Heart left ventricle (tissue), 16 donors: Measurements from ENCODE around the gene WNK2. TPM values are rescaled to one million over a fixed set of nuclear protein-coding genes. Genes with fewer than 3 reads are reported as not detected.

Source experiments
- ATAC-seq, 4 donors: fragments of 200-7000 bp; cut with Tn5 transposase; one replicate each; pipeline ENCODE4 v1.9.1; 2020 to 2022; ENCODE audit warnings: moderate library complexity in 4 of 4, mild to moderate bottlenecking in 3 of 4, moderate number of reproducible peaks in 1 of 4
- DNase-seq, 5 donors: peaks; one replicate each; pipeline ENCODE4 v3.0.0-alpha.2; 2020
- H3K27ac ChIP-seq, 12 donors: fragments of 200-600 bp; sonication (generic) in 4 of 12; one replicate each; pipeline versions ENCODE4 v1.5.0 to v1.8.0; 2016 to 2022; ENCODE audit warnings: mild to moderate bottlenecking in 2 of 12
- H3K27me3 ChIP-seq, 9 donors: fragments of 200-600 bp; sonication (generic) in 2 of 9; one replicate each; pipeline versions ENCODE4 v1.5.1 to v1.8.0; 2016 to 2022; ENCODE audit warnings: mild to moderate bottlenecking in 3 of 9
- H3K36me3 ChIP-seq, 9 donors: fragments of 200-600 bp; sonication (generic) in 2 of 9; one replicate each; pipeline versions ENCODE4 v1.5.0 to v1.8.0; 2018 to 2022; ENCODE audit warnings: mild to moderate bottlenecking in 2 of 9
- H3K4me1 ChIP-seq, 12 donors: fragments of 200-600 bp; sonication (generic) in 4 of 12; one replicate each; pipeline versions ENCODE4 v1.5.0 to v1.8.0; 2016 to 2022; ENCODE audit warnings: mild to moderate bottlenecking in 3 of 12
- H3K4me3 ChIP-seq, 12 donors: fragments of 200-600 bp; sonication (generic) in 4 of 12; one replicate each; pipeline versions ENCODE4 v1.5.0 to v1.8.0; 2017 to 2022; ENCODE audit warnings: mild to moderate bottlenecking in 9 of 12, moderate library complexity in 4 of 12
- H3K9me3 ChIP-seq, 12 donors: fragments of 200-600 bp; sonication (generic) in 4 of 12; one replicate each; pipeline versions ENCODE4 v1.5.0 to v1.8.0; 2016 to 2022; ENCODE audit warnings: mild to moderate bottlenecking in 1 of 12
- CTCF ChIP-seq, 12 donors: fragments of 200-600 bp; sonication (generic) in 4 of 12; IDR thresholded peaks; one replicate each; pipeline versions ENCODE4 v1.5.0 to v1.8.0; 2018 to 2022; ENCODE audit warnings: antibody characterized with exemption in 12 of 12, mild to moderate bottlenecking in 5 of 12
- POLR2A ChIP-seq, 2 donors: fragments of 450-650 bp; IDR thresholded peaks; one replicate each; pipeline ENCODE4 v1.6.1; 2017; ENCODE audit warnings: antibody characterized with exemption in 2 of 2, mild to moderate bottlenecking in 2 of 2, moderate library complexity in 2 of 2
- WGBS, 4 donors: extraction: QIAGEN DNeasy Blood & Tissue Kit in 2 of 4; methylation state at CpG; one replicate each; pipeline versions ENCODE4 v1.1.5 to v1.1.7; 2013 to 2018; 5-methylcytosine and 5-hydroxymethylcytosine counted together
- intact Hi-C, 10 donors: fragments of 100-400 bp; cut with DNase I; formaldehyde crosslinking; loops; one replicate each; pipeline versions ENCODE4 v1.11.1 to v1.14.2; 2022
- polyA plus RNA-seq, 2 donors: library from polyadenylated mRNA; stranded (reverse); fragments of 200-250 nt; gene quantifications; one replicate each; pipeline ENCODE4 v1.2.3, GENCODE V29; 2013
- total RNA-seq, 9 donors: library from RNA; depleted of rRNA in 2 of 9; stranded (reverse); fragments of >200 nt in 2 of 9; fragmentation: NEBNext Ultra II Directional in 3 of 9; extraction: Animal tissue kit (Norgen Biotek cat#: 25700) in 3 of 9; gene quantifications; one replicate each; pipeline versions ENCODE4 v1.1.0 to v1.2.4, GENCODE V29; 2016 to 2023
- donor health status: ischemic (EF 13 %, LVEDD 7.1; RV severe dilation, severe dysfunction).
- donor health status: healthy with polysubstance abuse.
- donor health status: DM: no; HTN: yes; CAD: no.
- donor health status: DM: no; HTN: no; CAD: no.
- donor health status: ischemic (EF 25% LVEDD 6.9; RV normal size, moderate dysfunction).
- donor health status: ischemic (EF 25% LVEDD 5.7; RV mildly dilated, moderate dysfunction).
- donor health status: healthy.
- donor health status: DM: yes; HTN: yes; CAD: no.
- donor health status: ischemic (EF 35%, LVEDD 5.7; RV mildly dilated, moderate dysfunction).
- donor health status: nonischemic (EF 11% LVEDD 7.7; RV severe dilation, severe dysfunction).
- donor health status: DM: yes; HTN: yes; CAD: no.
- donor health status: PGD.
- donor health status: ischemic (EF 29% LVEDD 5.4; RV normal size, mild dysfunction).
- donor health status: nonischemic (EF 23%, LVEDD 6.1; RV moderate dilation, normal function).

The WNK2 gene
- total and polyA plus RNA-seq, 11 donors, result 29.4 to 206 (median 112) TPM

- DNase-seq (peak in 4 of 5 donors; percentile 39 to 58 (median 48)), ATAC-seq (peak; percentile 67 to 79 (median 74))
- intact Hi-C loops, result no loop called here
- Histone ChIP-seq H3K27me3 (no peaks in the 10 kb centered on the region), H3K27ac (peak overlapping the region in 1 of 12 donors; percentile 4), H3K36me3 (peaks cover 0 to 31% (median 3%) of the 10 kb centered on the region in 9 donors), H3K4me3 (no peak overlapping the region), H3K9me3 (no peaks in the 10 kb centered on the region), H3K4me1 (peaks cover 0 to 17% (median 0%) of the 10 kb centered on the region in 12 donors)
- 62 to 73% (median 66%) methylated on average over 14 of the region's 14 CpGs for WGBS, 4 donors
- TF ChIP-seq CTCF (IDR thresholded peaks at IDR 0.05) (no peak), POLR2A (IDR thresholded peaks at IDR 0.05) (no peak)
Observed at GRCh38 chr9:93252116-93252780, 68.3 kb downstream of the WNK2 start.

DNA sequence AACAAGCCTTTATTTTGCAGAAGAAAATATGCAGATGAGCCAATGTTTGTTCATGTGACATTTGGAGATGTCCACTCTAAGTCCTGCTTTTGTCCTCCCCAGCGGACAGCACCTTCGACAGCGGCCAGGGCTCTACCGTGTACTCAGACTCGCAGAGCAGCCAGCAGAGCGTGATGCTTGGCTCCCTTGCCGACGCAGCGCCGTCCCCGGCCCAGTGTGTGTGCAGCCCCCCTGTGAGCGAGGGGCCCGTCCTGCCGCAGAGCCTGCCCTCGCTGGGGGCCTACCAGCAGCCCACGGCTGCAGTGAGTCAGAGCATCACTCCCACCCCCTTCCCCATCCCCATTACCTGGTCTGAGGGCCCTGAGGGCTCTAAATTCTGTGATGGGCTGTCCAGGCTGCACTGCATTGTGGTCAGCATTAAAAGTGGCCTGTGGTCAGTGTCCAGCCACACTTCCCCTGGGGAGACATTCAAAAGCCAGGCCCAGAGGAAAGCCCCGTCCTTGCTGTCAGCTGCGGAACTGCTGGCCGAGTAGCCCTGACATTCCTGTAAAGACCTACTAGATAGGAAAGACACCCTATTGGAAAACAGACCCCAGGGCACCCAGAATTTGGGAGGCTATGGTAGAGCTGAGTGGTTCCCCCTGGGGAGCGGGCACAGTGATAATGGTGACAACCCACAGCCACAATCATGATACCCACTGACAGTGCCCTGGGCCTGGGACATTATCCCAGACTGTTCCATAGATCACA lies 69.0 kb downstream of the WNK2 start:
- WGBS, 4 donors, result 80 to 84% (median 81%) methylated on average over 12 to 20 of the region's 20 CpGs
- Histone ChIP-seq H3K27ac (peak overlapping the region in 1 of 12 donors; percentile 4), H3K36me3 (peaks cover 0 to 27% (median under 1%) of the 10 kb centered on the region in 9 donors), H3K9me3 (no peaks in the 10 kb centered on the region), H3K27me3 (no peaks in the 10 kb centered on the region), H3K4me3 (no peak overlapping the region), H3K4me1 (peaks cover 0 to 14% (median 0%) of the 10 kb centered on the region in 12 donors)
- ATAC-seq (no peak), DNase-seq (peak in 2 of 5 donors; percentile 3 to 42)
- intact Hi-C loops, result no loop called here
- TF ChIP-seq CTCF (IDR thresholded peaks at IDR 0.05) (no peak), POLR2A (IDR thresholded peaks at IDR 0.05) (no peak)

GRCh38 chr9:93253633-93254032 lies 69.7 kb downstream of the WNK2 start:
- ATAC-seq, result no peak
- Histone ChIP-seq H3K9me3 (no peaks in the 10 kb centered on the region), H3K4me3 (no peak overlapping the region), H3K27me3 (no peaks in the 10 kb centered on the region), H3K27ac (no peak overlapping the region), H3K4me1 (peaks cover 0 to 10% (median 0%) of the 10 kb centered on the region in 12 donors), H3K36me3 (peaks cover 0 to 22% (median 0%) of the 10 kb centered on the region in 9 donors)
- TF ChIP-seq CTCF (IDR thresholded peaks at IDR 0.05) (no peak), POLR2A (IDR thresholded peaks at IDR 0.05) (no peak)
- DNase-seq, result no peak
- intact Hi-C loops, result no loop called here
- WGBS, 4 donors, result 83 to 87% (median 86%) methylated on average over 10 of the region's 10 CpGs

DNA sequence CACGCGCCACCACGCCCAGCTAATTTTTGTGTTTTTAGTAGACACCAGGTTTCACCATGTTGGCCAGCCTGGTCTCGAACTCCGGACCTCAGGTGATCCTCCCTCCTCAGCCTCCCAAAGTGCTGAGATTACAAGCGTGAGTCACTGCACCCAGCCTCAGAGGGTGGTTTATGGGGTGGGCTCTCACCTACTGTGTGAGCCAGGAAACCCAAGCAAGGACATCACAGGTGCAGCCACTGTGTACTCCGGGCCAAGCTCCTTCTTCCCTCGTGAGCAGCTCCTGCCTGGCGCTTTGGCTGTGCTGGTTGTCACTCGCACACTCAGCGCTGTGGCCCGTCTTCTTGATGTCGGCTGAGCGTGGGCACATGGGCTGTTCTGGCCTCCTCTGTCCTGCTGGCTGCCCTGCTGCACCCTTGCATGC lies 70.1 kb downstream of the WNK2 start:
- DNase-seq (peak in 1 of 5 donors; percentile 52), ATAC-seq (no peak)
- Histone ChIP-seq H3K27ac (no peak overlapping the region), H3K4me3 (no peak overlapping the region), H3K4me1 (peaks cover 0 to 10% (median 0%) of the 10 kb centered on the region in 12 donors), H3K36me3 (peaks cover 0 to 19% (median 0%) of the 10 kb centered on the region in 9 donors), H3K9me3 (no peaks in the 10 kb centered on the region), H3K27me3 (no peaks in the 10 kb centered on the region)
- WGBS, 4 donors, result 85 to 95% (median 92%) methylated on average over 14 of the region's 14 CpGs
- TF ChIP-seq CTCF (IDR thresholded peaks at IDR 0.05) (no peak), POLR2A (IDR thresholded peaks at IDR 0.05) (no peak)
- intact Hi-C loops, result no loop called here
